ACHN (cell line): ENCODE measurements around the gene NEGR1.

Experiments
- DNase-seq: peaks from one replicate; pipeline ENCODE4 v3.0.0-alpha.2; 2015
- in situ Hi-C: cut with HindIII; loops from 2 replicates; pipeline ENCODE4 v1.10.0; 2017; ENCODE audit warnings: low sequenced_read_pairs, low pct_ligation_motif_present, low pct_unique_long_range_greater_than_20kb

Gene NEGR1

GRCh38 chr1:71647513-71648300 is 634.6 kb downstream of the NEGR1 start:
- no peak for DNase-seq
- in situ Hi-C loops, result no loop called here

- in situ Hi-C loops, result no loop called here
- DNase-seq, result no peak
Measured at GRCh38 chr1:71645015-71645414, 637.3 kb downstream of the NEGR1 start.

GRCh38 chr1:71641903-71642302 is 640.4 kb downstream of the NEGR1 start:
- in situ Hi-C loops, result no loop called here
- no peak for DNase-seq

GRCh38 chr1:71640998-71641397 is 641.3 kb downstream of the NEGR1 start:
- no peak for DNase-seq
- in situ Hi-C loops, result no loop called here

- no peak for DNase-seq
- in situ Hi-C loops, result no loop called here
Measured at GRCh38 chr1:71640116-71640515, 642.2 kb downstream of the NEGR1 start.

GRCh38 chr1:71638081-71638766 is 644.1 kb downstream of the NEGR1 start:
- in situ Hi-C loops, result no loop called here
- DNase-seq, result no peak

GRCh38 chr1:71635568-71635967 is 646.8 kb downstream of the NEGR1 start:
- in situ Hi-C loops, result no loop called here
- no peak for DNase-seq

GRCh38 chr1:71634159-71634558 is 648.2 kb downstream of the NEGR1 start:
- in situ Hi-C loops, result no loop called here
- DNase-seq, result no peak

- in situ Hi-C loops, result no loop called here
- no peak for DNase-seq
Measured at GRCh38 chr1:71630073-71630472, 652.3 kb downstream of the NEGR1 start.

- in situ Hi-C loops, result no loop called here
- no peak for DNase-seq
Measured at GRCh38 chr1:71625004-71625403, 657.3 kb downstream of the NEGR1 start.

GRCh38 chr1:71623888-71624287 is 658.5 kb downstream of the NEGR1 start:
- no peak for DNase-seq
- in situ Hi-C loops, result no loop called here

- in situ Hi-C loops, result no loop called here
- DNase-seq, result no peak
Measured at GRCh38 chr1:71621785-71622184, 660.6 kb downstream of the NEGR1 start.

GRCh38 chr1:71618766-71619530 is 663.4 kb downstream of the NEGR1 start:
- DNase-seq, result no peak
- in situ Hi-C loops, result no loop called here

- DNase-seq, result no peak
- in situ Hi-C loops, result no loop called here
Measured at GRCh38 chr1:71618191-71618590, 664.1 kb downstream of the NEGR1 start.

GRCh38 chr1:71610476-71610875 is 671.9 kb downstream of the NEGR1 start:
- DNase-seq, result no peak
- in situ Hi-C loops, result no loop called here

GRCh38 chr1:71603044-71603776 is 679.1 kb downstream of the NEGR1 start:
- no peak for DNase-seq
- in situ Hi-C loops, result no loop called here

GRCh38 chr1:71600023-71600422 is 682.3 kb downstream of the NEGR1 start:
- DNase-seq, result no peak
- in situ Hi-C loops, result no loop called here

- no peak for DNase-seq
- in situ Hi-C loops, result no loop called here
Measured at GRCh38 chr1:71599306-71599705, 683.0 kb downstream of the NEGR1 start.

- in situ Hi-C loops, result no loop called here
- peak; percentile 5 for DNase-seq
Measured at GRCh38 chr1:71593523-71593922, 688.8 kb downstream of the NEGR1 start.
